GM19351 (cell line): ENCODE data around the gene SRGAP2.
A peak's percentile ranks its signal among the peaks of the same experiment; 100 is the strongest.
"Not testable (repeated sequence)": the region's sequence is repeated elsewhere in the genome, so short reads cannot be mapped to it uniquely, and the experiment has no call there.

Source experiments
- ATAC-seq: cut with Tn5 transposase; IDR thresholded peaks from one replicate; pipeline ENCODE4 v1.9.1; 2021; ENCODE audit warnings: mild to moderate bottlenecking, moderate library complexity; ENCODE audit not compliant: unreplicated experiment

The SRGAP2 gene

GRCh38 chr1:206203364-206204158 is at the start of gene SRGAP2:
Gene SRGAP2 (plus strand): TSS chr1:206203541. CDS start chr1:206205971, 2,430 bp downstream.
- not testable (repeated sequence) for ATAC-seq

- not testable (repeated sequence) for ATAC-seq
Observed at GRCh38 chr1:206167350-206168029, 35.9 kb upstream of the SRGAP2 start.

GRCh38 chr1:206169794-206170193 is 33.5 kb upstream of the SRGAP2 start:
- not testable (repeated sequence) for ATAC-seq

- not testable (repeated sequence) for ATAC-seq
Observed at GRCh38 chr1:206173110-206173719, 30.1 kb upstream of the SRGAP2 start.

GRCh38 chr1:206174182-206174868 is 29.0 kb upstream of the SRGAP2 start:
- ATAC-seq, result not testable (repeated sequence)

GRCh38 chr1:206175459-206176113 is 27.8 kb upstream of the SRGAP2 start:
- not testable (repeated sequence) for ATAC-seq

- not testable (repeated sequence) for ATAC-seq
Observed at GRCh38 chr1:206176114-206176502, 27.2 kb upstream of the SRGAP2 start.

GRCh38 chr1:206178061-206178989 is 25.0 kb upstream of the SRGAP2 start:
- not testable (repeated sequence) for ATAC-seq

GRCh38 chr1:206179666-206180065 is 23.7 kb upstream of the SRGAP2 start:
- not testable (repeated sequence) for ATAC-seq

- not testable (repeated sequence) for ATAC-seq
Observed at GRCh38 chr1:206182368-206183317, 20.7 kb upstream of the SRGAP2 start.

- ATAC-seq, result not testable (repeated sequence)
Observed at GRCh38 chr1:206183788-206184187, 19.6 kb upstream of the SRGAP2 start.

- not testable (repeated sequence) for ATAC-seq
Observed at GRCh38 chr1:206185778-206186177, 17.6 kb upstream of the SRGAP2 start.

GRCh38 chr1:206186826-206187225 is 16.5 kb upstream of the SRGAP2 start:
- ATAC-seq, result not testable (repeated sequence)

- ATAC-seq, result not testable (repeated sequence)
Observed at GRCh38 chr1:206195182-206195581, 8.2 kb upstream of the SRGAP2 start.

GRCh38 chr1:206196748-206197424 is 6.5 kb upstream of the SRGAP2 start:
- ATAC-seq, result not testable (repeated sequence)

GRCh38 chr1:206202789-206203363 is 465 bp upstream of the SRGAP2 start, which contains the start of gene FAM72A:
Gene FAM72A (minus strand): TSS chr1:206202839. CDS start chr1:206202025, 814 bp downstream.
- ATAC-seq, result peak; percentile 81

- not testable (repeated sequence) for ATAC-seq
Observed at GRCh38 chr1:206204159-206204511, 794 bp downstream of the SRGAP2 start.
